HG02884 (cell line): ENCODE results near the gene BICC1.
"Not testable (repeated sequence)": the region's sequence is repeated elsewhere in the genome, so short reads cannot be mapped to it uniquely, and the experiment has no call there.

Source experiments
- ATAC-seq: cut with Tn5 transposase; IDR thresholded peaks from one replicate; pipeline ENCODE4 v1.9.1; 2021; ENCODE audit warnings: mild to moderate bottlenecking, moderate library complexity; ENCODE audit not compliant: unreplicated experiment

BICC1 gene

GRCh38 chr10:58840840-58841435 lies 328.3 kb downstream of the BICC1 start:
- ATAC-seq = no peak

- no peak for ATAC-seq
These were observed 330.2 kb downstream of the BICC1 start for GRCh38 chr10:58842860-58843376.

GRCh38 chr10:58843760-58844159 lies 331.1 kb downstream of the BICC1 start:
- ATAC-seq = no peak

- ATAC-seq = no peak
These were observed 332.0 kb downstream of the BICC1 start for GRCh38 chr10:58844680-58845079.

- no peak for ATAC-seq
These were observed 334.2 kb downstream of the BICC1 start for GRCh38 chr10:58846856-58847255.

- no peak for ATAC-seq
These were observed 338.9 kb downstream of the BICC1 start for GRCh38 chr10:58851606-58852005.

- ATAC-seq = no peak
These were observed 341.0 kb downstream of the BICC1 start for GRCh38 chr10:58853668-58854067.

- ATAC-seq = no peak
These were observed 342.1 kb downstream of the BICC1 start for GRCh38 chr10:58854811-58855210.

GRCh38 chr10:58856508-58857240 lies 344.0 kb downstream of the BICC1 start:
- no peak for ATAC-seq

GRCh38 chr10:58857251-58857805 lies 344.7 kb downstream of the BICC1 start:
- ATAC-seq = no peak

- ATAC-seq = not testable (repeated sequence)
These were observed 345.5 kb downstream of the BICC1 start for GRCh38 chr10:58858123-58858522.

GRCh38 chr10:58859526-58859925 lies 346.9 kb downstream of the BICC1 start:
- ATAC-seq = no peak

GRCh38 chr10:58867683-58868082 lies 355.0 kb downstream of the BICC1 start:
- no peak for ATAC-seq

GRCh38 chr10:58868736-58869435 lies 356.2 kb downstream of the BICC1 start:
- ATAC-seq = no peak

GRCh38 chr10:58870070-58870469 lies 357.4 kb downstream of the BICC1 start:
- no peak for ATAC-seq

- ATAC-seq = no peak
These were observed 360.5 kb downstream of the BICC1 start for GRCh38 chr10:58873161-58873560.
